Ovary (tissue), 3 donors: ENCODE data around the gene MYCL.

Source experiments
- CTCF ChIP-seq, 3 donors: fragments of 450-650 bp in 2 of 3; fragments of 200-600 bp in 1 of 3; IDR thresholded peaks; one replicate each; pipeline versions ENCODE4 v1.5.1 to v1.8.0; 2016 to 2022; ENCODE audit warnings: antibody characterized with exemption in 3 of 3, mild to moderate bottlenecking in 1 of 3
- POLR2A ChIP-seq: fragments of 450-650 bp; IDR thresholded peaks from one replicate; pipeline ENCODE4 v1.6.1; 2017; ENCODE audit warnings: antibody characterized with exemption, mild to moderate bottlenecking, moderate library complexity
- donor health status: DM: no; HTN: no; CAD: no.

DNA sequence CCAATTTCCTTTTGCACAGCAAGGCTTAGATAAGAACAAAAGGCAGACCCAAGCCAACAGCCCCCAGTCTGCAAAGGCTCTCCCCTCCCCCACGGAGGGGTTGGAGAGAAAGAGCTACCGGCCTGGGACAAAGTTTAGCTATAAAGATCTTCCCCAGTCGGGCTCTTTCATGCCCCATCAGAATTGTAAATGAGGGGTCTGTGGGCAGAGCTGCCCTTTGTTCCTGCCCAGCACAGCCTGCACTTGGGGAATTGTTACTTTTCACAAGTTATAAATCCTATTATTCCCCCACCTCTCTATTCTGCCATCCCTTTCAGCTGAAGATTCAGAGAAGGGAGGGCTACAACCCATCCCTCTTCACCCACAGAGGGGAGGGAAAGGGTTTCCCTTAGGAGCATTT is 3.5 kb downstream of the MYCL start:
- TF ChIP-seq CTCF (IDR thresholded peaks at IDR 0.05) (no peak), POLR2A (no peak)
